Left ventricle myocardium superior (tissue), 1 donor: ENCODE results near the gene TMEM131L. TPM values are rescaled to one million over a fixed set of nuclear protein-coding genes. Genes with fewer than 3 reads are reported as not detected.

Source experiments
- total RNA-seq: library from RNA; stranded (reverse); fragmentation: NEBNext Ultra II Directional; extraction: Animal tissue kit (Norgen Biotek cat#: 25700); gene quantifications from one replicate; pipeline ENCODE4 v1.2.1, GENCODE V29; 2021
- donor health status: DM: no; HTN: yes; CAD: no; lungs with severe emphysema.

Gene TMEM131L
- total RNA-seq, 1 donor from 2014 or later, result 16.8 TPM

Other genes with a start within 250 kb of the TMEM131L start
- gene MND1, start 121.7 kb upstream of the TMEM131L start, total RNA-seq, result not detected
- 4.0 TPM for gene TLR2, start 217.9 kb downstream of the TMEM131L start, total RNA-seq